K562 (cell line): Measurements from ENCODE around the gene DLG4. TPM values are rescaled to one million over a fixed set of nuclear protein-coding genes. Genes with fewer than 3 reads are reported as not detected.

Experiments
- BCLAF1 ChIP-seq, 2 experiments: fragments of 450-650 bp in 1 of 2; IDR thresholded peaks; 2 replicates each; pipeline ENCODE4 v1.6.1; 2011 to 2017; ENCODE audit warnings: low read depth in 2 of 2, antibody characterized with exemption in 1 of 2, borderline replicate concordance in 1 of 2, low read length in 1 of 2, mild to moderate bottlenecking in 1 of 2, mixed read lengths in 1 of 2; ENCODE audit not compliant: control insufficient read depth in 1 of 2
- MTA2 ChIP-seq: fragments of 450-650 bp; IDR thresholded peaks from 2 replicates; pipeline ENCODE4 v1.6.1; 2016; ENCODE audit warnings: low read depth
- polyA plus RNA-seq, 8 experiments: library from polyadenylated mRNA; depleted of rRNA in 4 of 8; stranded (reverse) in 5 of 8; unstranded in 3 of 8; fragments of >200 nt; fragmentation: Nextera tagmentation in 2 of 8; fragmentation: Illumina TruSeq in 1 of 8; extraction: Ambion mirVana in 2 of 8; extraction: Trizol in 1 of 8; gene quantifications; 2 replicates each; pipeline versions ENCODE4 v1.2.1 to v1.2.3, GENCODE V29; 2011 to 2014; ENCODE audit warnings: inconsistent platforms in 1 of 8, missing spikeins in 1 of 8
- total RNA-seq, 7 experiments: library from RNA; depleted of rRNA in 6 of 7; stranded (reverse); fragments of >200 nt in 6 of 7; fragmentation: Illumina TruSeq in 2 of 7; extraction: Trizol in 2 of 7; gene quantifications; 2 replicates each; pipeline versions ENCODE4 v1.2.1 to v1.2.3, GENCODE V29; 2011 to 2021; ENCODE audit warnings: low replicate concordance in 1 of 7
- TF ChIP-seq, protein P1 (sequence below): fragments of 450-650 bp; IDR thresholded peaks from 2 replicates; pipeline ENCODE4 v1.6.1; 2016; ENCODE audit warnings: low read depth

The DLG4 gene
- total and polyA plus RNA-seq, 9 of the 15 experiments (the other 6 are each of a cell fraction or from before 2014, with no cell fraction given) = 0.03 to 12.0 (median 4.1) TPM

DNA sequence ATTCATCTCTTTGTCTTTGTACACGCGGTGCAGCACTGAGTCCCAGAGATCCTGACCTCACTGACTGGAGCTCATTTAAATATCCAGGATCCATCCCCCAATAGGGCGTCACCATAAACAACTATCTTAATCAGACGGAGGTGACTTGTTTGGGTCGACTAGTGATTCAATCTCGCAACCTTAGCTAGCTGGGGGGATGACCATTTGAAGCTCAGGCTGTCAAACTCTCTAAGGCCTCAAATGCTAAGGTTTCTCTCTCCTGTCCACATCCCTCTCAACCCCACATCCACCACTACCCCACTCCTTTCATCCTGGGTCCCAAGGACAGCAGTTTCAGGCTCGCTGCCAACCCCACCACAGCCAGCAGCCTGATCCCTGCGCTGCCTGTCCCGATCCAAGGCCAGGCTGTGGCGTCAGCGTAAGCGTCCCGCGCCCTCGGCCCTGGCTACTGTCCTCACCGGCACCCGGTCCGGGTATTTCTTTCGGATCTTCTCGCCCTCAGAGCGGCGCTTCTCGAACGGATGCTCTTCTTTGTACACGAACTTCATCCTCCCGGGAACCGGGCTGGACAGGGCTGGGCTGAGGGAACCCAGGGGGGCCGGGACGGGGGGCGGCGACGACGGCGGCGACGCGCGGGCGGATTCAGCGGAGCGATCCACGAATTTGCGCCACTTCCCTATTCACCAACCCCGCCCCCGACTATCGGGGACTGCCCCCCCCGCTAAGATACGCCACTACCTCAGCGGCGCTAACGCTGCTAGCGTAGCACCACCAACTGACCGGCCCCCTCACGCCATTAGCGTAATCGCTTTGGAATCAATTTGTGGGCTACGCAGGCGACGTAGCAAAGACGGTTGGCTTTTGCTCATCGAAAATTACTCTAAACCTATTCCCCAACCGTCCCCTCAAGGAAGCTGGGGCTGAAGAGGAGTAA is 22.4 kb upstream of the DLG4 start, which contains the start of gene GABARAP (continued):
- TF ChIP-seq BCLAF1 (IDR thresholded peaks at IDR 0.05; ENCODE audit: borderline replicate concordance in 1 of 2, control insufficient read depth in 1 of 2, low read depth in 2 of 2, low read length in 1 of 2) (no peak), MTA2 (no peak)
- TF ChIP-seq, protein P1, sequence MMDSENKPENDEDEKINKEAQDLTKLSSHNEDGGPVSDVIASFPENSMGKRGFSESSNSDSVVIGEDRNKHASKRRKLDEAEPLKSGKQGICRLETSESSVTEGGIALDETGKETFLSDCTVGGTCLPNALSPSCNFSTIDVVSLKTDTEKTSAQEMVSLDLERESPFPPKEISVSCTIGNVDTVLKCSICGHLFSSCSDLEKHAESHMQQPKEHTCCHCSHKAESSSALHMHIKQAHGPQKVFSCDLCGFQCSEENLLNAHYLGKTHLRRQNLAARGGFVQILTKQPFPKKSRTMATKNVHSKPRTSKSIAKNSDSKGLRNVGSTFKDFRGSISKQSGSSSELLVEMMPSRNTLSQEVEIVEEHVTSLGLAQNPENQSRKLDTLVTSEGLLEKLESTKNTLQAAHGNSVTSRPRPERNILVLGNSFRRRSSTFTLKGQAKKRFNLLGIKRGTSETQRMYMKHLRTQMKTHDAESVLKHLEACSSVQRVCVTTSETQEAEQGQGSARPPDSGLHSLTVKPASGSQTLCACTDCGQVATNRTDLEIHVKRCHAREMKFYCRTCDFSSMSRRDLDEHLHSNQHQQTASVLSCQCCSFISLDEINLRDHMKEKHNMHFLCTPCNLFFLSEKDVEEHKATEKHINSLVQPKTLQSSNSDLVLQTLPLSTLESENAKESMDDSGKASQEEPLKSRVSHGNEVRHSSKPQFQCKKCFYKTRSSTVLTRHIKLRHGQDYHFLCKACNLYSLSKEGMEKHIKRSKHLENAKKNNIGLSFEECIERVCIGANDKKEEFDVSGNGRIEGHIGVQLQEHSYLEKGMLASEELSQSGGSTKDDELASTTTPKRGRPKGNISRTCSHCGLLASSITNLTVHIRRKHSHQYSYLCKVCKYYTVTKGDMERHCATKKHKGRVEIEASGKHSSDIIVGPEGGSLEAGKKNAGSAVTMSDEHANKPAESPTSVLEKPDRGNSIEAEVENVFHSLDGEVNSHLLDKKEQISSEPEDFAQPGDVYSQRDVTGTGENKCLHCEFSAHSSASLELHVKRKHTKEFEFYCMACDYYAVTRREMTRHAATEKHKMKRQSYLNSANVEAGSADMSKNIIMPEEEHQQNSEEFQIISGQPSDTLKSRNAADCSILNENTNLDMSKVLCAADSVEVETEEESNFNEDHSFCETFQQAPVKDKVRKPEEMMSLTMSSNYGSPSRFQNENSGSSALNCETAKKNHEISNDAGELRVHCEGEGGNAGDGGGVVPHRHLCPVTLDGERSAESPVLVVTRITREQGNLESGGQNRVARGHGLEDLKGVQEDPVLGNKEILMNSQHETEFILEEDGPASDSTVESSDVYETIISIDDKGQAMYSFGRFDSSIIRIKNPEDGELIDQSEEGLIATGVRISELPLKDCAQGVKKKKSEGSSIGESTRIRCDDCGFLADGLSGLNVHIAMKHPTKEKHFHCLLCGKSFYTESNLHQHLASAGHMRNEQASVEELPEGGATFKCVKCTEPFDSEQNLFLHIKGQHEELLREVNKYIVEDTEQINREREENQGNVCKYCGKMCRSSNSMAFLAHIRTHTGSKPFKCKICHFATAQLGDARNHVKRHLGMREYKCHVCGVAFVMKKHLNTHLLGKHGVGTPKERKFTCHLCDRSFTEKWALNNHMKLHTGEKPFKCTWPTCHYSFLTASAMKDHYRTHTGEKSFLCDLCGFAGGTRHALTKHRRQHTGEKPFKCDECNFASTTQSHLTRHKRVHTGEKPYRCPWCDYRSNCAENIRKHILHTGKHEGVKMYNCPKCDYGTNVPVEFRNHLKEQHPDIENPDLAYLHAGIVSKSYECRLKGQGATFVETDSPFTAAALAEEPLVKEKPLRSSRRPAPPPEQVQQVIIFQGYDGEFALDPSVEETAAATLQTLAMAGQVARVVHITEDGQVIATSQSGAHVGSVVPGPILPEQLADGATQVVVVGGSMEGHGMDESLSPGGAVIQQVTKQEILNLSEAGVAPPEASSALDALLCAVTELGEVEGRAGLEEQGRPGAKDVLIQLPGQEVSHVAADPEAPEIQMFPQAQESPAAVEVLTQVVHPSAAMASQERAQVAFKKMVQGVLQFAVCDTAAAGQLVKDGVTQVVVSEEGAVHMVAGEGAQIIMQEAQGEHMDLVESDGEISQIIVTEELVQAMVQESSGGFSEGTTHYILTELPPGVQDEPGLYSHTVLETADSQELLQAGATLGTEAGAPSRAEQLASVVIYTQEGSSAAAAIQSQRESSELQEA = no peak
